PC-3 (cell line): ENCODE measurements around the gene ZNF783.

Experiments used
- EZH2 ChIP-seq: fragments of 300-600 bp; sonication (generic); IDR thresholded peaks from one replicate; pipeline ENCODE4 v1.6.1; 2017; ENCODE audit warnings: antibody characterized with exemption, mild to moderate bottlenecking, low read length; ENCODE audit not compliant: unreplicated experiment
- TF ChIP-seq, protein P1 (sequence below): fragments of 300-600 bp; sonication (generic); conservative IDR thresholded peaks from 2 replicates; pipeline ENCODE4 v1.5.1; 2017; ENCODE audit warnings: antibody characterized with exemption, low read depth, mild to moderate bottlenecking, low read length

DNA sequence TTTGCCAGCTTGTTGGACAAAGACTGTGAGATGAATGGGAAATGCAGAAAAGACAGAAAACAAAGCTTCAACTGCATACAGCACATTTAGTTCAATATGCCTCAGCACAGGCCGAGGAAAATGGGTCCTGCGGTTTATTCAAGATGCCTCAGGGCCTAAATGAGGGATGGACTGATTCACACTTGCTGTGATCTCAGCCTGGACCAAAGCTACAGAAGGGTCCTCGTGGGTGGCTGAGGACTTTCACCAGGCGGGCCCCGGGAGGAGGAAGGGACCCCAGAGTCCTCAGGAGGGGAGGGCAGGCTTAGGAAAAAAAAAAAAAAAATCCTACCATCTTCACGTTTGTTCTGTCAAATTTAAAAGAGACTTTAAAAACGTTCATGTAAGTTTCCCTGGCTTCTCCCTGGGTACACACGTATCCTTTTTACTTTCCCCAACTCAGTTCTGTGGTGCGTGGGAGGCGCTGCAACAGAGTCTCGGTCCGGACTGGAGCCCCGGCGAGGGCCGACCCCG lies 624 bp upstream of the ZNF783 start:
- TF ChIP-seq, protein P1, sequence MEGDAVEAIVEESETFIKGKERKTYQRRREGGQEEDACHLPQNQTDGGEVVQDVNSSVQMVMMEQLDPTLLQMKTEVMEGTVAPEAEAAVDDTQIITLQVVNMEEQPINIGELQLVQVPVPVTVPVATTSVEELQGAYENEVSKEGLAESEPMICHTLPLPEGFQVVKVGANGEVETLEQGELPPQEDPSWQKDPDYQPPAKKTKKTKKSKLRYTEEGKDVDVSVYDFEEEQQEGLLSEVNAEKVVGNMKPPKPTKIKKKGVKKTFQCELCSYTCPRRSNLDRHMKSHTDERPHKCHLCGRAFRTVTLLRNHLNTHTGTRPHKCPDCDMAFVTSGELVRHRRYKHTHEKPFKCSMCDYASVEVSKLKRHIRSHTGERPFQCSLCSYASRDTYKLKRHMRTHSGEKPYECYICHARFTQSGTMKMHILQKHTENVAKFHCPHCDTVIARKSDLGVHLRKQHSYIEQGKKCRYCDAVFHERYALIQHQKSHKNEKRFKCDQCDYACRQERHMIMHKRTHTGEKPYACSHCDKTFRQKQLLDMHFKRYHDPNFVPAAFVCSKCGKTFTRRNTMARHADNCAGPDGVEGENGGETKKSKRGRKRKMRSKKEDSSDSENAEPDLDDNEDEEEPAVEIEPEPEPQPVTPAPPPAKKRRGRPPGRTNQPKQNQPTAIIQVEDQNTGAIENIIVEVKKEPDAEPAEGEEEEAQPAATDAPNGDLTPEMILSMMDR: no peak
- no peak for TF ChIP-seq EZH2
